HG02798 (cell line): ENCODE results near the gene RNASE9.
"Not testable (repeated sequence)": the region's sequence is repeated elsewhere in the genome, so short reads cannot be mapped to it uniquely, and the experiment has no call there.

ENCODE experiments used
- ATAC-seq: cut with Tn5 transposase; IDR thresholded peaks from one replicate; pipeline ENCODE4 v1.9.1; 2021; ENCODE audit warnings: mild to moderate bottlenecking; ENCODE audit not compliant: unreplicated experiment, poor library complexity

Gene RNASE9

DNA sequence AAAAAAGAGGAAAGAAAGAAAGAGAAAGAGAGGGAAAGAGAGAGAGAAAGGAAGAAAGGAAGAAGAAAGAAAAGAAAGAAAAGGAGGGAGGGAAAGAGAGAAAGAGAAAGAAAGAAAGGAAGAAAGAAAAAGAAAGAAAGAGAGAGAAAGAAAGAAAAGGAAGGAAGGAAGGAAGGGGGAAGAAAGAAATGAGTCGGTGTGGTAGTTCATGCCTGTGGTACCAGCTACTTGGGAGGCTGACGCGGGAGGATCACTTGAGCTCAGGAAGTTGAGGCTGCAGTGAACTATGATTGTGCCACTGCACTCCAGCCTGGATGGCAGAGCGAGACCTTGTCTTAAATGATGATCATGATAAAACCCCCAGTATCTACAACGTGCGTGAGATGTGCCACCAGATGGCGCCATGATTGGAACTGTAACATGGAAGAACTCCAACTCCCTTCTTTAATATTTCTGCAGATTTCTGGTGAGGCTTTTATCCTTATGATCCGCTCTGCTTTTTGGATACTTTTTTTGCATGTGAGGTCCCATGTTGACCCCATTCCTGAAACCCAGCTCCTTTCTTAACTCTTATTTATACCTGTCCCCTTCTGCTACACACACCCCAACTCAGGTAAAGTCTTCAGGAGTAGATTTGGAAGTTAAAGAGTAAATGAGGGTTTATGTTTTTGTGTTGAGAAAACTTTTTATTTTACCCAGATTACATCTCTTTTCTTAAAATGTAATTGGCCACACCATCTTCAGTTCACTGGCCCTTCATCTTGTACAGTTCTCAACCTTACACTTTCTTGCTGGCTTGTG, 29.9 kb downstream of the RNASE9 start:
- ATAC-seq, result peak; percentile 69

DNA sequence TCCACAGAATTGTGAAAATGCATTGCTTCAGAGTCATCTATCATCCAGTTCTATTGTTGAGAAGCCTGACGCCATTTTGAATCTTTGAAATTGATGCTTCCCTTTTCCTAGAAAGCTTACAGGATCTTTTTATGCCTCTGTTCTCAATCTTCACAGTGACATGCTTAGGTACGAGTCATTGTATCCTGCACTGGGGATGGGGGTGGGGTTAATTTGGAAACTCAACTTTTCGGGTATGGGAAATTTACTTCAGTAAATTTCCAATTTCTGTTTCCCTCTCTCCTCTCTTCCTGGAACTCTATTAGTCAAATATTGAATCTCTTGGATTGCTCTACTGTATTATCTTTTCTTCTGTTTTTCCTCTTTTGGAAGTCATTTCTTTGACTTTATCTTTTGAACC, 31.0 kb downstream of the RNASE9 start:
- ATAC-seq, result no peak

DNA sequence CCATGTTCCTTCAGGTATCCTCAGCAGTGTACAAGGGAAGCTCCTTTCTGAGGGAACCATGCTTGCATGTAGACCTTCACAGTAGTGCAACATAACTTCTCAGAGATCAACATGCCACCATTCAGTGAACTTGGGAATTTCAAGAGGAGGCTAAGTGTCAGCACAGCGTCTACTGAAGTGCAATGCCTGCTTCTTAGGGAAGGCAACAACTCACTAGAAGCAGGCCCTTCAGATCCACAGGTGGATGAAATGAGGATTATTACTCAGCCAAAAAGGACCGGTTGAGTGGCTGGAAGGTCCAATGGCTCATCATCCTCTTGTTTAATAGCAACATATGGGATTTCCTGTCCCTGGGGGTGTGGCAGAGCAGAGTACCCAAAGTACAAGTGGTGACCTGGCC, 36.8 kb downstream of the RNASE9 start:
- ATAC-seq, result no peak

DNA sequence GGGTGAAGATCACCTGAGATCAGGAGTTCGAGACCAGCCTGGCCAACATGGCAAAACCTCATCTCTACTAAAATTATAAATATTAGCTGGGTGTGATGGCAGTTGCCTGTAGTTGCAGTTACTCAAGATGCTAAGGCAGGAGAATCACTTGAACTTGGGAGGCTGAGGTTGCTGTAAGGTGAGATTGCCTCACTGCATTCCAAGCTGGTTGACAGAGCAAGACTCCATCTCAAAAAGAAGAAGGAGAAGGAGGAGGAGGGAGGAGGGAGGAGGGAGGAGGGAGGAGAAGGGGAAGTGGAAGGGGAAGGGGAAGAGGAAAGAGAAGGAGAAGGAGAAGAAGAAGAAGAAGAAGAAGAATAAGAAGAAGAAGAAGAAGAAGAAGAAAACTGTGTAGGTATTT, 38.5 kb downstream of the RNASE9 start:
- no peak for ATAC-seq

DNA sequence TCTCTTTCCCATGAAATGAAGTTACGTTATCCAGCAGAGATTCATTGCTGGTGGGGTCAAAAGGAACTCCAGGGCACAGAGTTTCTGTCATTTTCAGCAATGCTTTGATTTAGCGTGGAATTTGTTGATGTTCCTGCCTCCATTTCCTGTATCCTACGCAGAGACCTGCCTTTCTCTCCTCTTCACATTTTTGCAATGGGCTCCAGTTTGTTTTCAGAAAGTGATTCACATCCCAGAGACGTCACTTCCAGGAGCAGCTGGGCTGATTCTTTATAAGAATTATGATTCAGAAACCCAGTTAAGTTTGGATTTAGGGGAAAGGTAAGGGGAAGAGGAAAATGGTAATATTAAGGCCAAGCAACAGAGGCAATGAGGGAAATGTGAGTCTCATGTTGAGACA, 43.9 kb downstream of the RNASE9 start:
- no peak for ATAC-seq

DNA sequence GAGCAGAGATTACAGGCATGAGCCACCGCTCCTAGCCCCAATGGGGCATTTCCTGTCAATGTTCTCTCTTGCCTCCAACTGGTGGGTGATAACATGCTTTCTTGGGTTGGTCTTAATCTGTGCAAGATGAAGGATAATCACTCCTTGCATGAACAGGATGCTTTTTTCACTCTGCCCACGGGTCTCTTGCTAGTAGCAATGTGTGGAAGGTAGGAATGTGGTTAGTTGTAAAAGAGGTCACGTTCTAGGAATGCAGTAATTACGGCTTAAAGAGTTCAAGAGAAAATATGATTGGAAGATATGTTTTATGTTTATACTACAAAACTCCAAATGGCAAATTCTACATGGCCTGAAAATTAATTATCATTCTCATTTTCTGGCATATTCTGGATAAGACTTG, 45.0 kb downstream of the RNASE9 start:
- ATAC-seq, result no peak

DNA sequence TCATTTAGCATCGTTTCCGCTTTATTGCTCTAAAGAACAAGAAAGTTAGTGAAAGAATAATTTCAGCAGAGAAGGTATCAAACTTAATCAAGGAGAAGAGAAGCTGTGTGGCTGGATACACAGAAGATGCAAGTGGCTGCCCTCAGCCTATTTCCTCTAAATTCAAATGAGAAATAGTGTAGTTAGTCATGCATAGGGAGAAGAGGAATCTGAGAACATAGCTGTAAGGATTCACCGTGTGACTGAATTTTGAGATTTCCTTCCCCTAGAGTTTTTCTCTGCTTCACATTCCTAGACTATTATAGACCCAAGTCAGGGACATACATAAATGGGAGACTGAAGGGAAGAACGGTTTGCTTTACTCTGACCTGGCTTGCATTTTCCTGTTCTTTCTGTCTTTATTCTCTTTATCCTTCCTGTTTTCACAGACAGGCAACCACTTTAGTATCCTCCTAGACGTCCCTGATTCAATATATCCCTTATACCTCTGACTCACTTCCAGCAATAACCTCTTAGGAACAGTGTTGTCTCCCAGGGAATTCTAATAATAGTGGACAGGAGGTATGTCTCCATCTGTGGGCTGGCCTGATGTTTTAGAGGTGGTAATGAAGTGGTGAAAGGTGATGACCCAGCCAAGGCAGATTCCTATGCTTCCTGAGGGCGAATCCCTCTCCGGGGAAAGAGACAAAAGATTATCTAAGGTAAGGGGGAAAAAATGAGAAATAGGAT, 48.5 kb downstream of the RNASE9 start:
- no peak for ATAC-seq

DNA sequence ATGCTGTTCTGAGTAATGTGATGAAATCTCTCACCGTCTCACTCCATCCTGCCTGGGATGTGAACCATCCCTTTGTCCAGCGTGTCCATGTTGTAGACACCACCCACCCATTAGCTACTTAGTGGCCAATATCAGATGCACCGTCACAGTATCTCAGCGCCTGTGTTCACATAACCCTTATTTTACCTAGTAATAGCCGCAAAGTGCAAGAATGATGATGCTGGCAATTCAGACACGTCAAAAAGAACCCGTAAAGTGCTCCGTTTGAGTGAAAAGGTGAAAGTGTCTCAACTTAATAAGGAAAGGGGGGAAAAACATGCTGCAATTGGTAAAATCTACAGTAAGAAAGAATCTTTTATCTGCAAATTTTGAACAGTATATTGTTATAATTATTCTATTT, 52.5 kb downstream of the RNASE9 start:
- no peak for ATAC-seq

DNA sequence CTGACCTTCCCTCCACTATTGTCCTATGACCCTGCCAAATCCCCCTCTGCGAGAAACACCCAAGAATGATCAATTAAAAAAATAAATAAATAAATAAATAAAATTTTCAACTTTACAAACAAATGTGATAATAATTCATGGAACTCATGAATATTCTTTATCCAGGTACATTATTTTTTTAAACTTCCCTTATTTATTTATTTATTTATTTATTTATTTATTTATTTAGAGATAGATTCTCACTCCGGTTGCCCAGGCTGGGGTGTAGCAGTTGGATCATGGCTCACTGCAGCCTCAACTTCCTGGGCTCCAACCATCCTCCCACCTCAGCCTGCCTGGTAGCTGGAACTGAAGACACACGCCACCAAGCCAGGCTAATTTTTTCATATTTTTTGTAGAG, 53.3 kb downstream of the RNASE9 start:
- ATAC-seq, result not testable (repeated sequence)

DNA sequence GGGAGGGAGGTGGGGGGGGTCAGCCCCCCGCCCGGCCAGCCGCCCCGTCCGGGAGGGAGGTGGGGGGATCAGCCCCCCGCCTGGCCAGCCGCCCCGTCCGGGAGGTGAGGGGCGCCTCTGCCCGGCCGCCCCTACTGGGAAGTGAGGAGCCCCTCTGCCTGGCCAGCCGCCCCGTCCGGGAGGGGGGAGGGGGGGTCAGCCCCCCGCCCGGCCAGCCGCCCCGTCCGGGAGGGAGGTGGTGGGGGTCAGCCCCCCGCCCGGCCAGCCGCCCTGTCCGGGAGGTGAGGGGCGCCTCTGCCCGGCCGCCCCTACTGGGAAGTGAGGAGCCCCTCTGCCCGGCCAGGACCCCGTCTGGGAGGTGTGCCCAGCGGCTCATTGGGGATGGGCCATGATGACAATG, 54.1 kb downstream of the RNASE9 start:
- ATAC-seq, result not testable (repeated sequence)

DNA sequence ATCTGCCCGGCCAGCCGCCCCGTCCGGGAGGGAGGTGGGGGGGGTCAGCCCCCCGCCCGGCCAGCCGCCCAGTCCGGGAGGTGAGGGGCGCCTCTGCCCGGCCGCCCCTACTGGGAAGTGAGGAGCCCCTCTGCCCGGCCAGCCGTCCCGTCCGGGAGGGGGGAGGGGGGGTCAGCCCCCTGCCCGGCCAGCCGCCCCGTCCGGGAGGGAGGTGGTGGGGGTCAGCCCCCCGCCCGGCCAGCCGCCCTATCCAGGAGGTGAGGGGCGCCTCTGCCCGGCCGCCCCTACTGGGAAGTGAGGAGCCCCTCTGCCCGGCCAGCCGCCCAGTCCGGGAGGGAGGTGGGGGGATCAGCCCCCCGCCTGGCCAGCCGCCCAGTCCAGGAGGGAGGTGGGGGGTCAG, 54.6 kb downstream of the RNASE9 start:
- not testable (repeated sequence) for ATAC-seq
